ENCODE results near the gene NT5DC4.

Gene NT5DC4

DNA sequence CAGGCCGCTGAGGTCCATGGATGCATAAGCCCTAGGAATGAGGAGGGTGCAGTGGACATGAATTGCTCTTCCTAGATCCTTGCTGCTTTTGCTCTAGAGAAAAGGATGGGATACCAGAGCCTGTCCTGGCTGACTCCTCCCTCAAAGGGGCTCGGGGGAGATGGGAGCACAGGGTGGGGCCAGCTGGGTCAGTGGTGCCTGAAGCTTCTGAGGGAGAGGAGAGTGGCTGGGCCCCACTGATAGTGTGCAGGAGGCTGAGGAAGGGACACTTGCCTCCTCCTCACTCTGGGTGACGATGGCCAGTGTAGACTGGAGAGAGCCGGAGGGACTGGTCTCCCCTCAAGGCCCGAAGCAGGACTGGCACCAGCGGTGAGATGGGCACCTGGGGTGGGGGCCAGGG lies at the start of gene NT5DC4:
Gene NT5DC4, plus strand, starts transcription at position 236 of the 400 bp plus-strand sequence. Its CDS starts 60 bp downstream, at position 296.
- DNase-seq, result no peak

DNA sequence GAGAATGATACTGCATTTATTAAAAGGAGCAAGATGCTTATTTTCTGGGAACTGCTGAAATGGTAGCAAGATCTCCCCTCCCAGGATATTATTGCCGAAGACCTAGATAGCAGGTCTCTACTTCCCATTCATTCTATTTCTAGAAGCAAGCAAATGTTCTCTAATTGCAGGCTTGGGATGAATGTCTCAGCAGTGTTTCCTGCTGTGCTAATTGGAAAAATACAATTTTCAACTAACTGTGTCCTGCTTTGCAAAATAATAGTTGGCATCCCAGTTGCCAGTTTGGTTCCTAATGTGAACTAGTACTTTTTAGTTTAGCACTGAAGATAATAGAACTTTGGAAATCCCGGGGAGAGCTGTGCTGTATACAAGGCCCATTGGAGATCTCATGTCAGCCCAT lies 49.0 kb upstream of the NT5DC4 start:
- DNase-seq, result no peak

DNA sequence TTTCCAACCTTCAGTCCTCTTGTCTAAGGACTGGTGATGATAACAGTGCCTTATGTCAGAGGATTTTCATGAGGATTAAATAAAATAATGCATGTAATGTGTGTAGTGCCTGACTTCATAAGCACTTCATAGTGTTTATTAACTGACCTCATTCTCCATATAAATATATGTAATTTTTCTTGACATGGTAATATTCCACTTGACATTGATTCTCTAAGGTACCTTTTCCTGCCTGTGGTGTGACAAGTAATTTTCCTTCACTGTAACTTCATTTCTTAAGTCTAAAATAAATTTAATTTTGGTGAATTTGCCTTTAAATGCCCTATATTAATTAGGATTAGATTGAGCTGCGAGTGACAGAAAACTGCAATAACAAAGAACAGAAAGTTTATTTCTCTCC lies 47.8 kb upstream of the NT5DC4 start:
- no peak for DNase-seq

DNA sequence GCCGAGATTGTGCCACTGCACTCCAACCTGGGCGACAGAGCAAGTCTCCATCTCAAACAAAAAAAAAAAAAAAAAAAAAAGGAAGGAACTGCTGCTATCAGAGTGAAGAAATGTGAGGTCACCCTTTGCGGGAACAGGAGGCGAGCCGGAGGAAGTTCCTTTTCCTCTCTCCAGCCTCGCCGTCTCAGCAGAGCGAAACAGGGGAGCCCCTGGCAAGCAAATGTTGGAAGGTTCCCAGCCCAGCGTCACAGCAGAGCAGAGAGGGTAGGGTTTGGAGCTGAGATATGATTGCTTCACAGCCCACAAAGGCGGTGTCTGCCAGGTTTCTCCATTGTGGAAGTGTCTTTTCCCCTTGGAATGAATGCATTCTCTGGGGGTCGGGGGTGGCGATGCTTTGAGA lies 46.6 kb upstream of the NT5DC4 start:
- no peak for DNase-seq

DNA sequence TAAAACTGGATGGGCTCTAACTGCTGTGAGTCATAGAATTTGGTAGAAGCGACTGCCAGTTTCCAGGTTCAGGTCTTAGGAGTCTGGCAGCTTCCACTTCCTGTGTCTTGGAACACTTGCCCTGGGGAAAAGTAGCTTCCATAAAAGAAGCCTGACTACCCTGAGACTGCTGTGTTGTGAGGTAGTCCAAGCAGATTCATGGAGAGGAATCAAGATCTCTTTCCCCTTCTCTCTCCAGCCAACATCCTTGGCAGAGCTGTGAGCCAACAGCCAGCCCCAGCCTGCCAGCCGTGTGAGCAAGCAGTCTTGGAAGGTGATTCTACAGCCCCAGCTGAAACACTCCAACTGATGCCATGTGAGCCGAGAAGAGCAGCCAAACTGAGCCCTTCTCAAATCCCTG lies 41.3 kb upstream of the NT5DC4 start:
- peak; percentile 84 for DNase-seq

DNA sequence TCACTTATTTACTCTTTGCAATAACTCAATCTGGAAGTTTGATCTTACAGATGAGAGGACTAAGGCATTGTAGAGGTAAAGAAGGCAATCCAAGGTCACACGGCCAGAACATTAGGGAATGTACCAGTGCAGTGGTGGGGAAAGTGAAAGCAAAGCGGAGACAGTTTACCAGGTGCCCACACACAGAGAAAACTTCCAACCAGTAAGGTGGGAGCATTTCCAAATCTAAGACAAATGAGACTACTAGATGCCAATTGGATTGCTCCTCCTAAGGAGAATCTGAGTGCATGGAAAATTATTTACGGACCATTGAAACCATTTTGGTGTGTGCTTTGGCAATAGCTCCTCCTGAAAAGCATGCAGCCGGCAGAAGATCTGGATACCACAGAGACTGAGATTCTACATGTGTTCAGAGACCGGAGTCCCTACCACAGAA lies 40.1 kb upstream of the NT5DC4 start:
- peak; percentile 79 for DNase-seq

DNA sequence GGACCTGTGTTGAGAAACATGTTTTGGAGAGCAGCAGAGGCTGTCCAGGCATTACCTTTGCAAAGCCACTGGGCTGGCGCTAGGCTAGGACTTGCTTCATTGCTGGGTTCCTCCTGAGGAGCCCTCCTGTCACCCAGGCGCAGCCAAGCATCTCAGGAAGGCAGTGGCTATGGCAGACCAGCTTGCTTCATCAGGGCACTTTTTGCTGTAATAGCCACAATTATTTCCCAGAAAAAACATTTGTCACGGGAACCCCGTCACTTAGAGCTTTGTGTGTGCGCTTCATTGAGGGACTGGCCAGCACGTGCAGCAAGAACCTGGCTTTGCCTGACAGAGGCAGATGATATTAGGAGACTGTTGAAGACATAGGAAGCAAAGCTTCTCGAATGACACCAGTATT lies 38.7 kb upstream of the NT5DC4 start:
- no peak for DNase-seq

DNA sequence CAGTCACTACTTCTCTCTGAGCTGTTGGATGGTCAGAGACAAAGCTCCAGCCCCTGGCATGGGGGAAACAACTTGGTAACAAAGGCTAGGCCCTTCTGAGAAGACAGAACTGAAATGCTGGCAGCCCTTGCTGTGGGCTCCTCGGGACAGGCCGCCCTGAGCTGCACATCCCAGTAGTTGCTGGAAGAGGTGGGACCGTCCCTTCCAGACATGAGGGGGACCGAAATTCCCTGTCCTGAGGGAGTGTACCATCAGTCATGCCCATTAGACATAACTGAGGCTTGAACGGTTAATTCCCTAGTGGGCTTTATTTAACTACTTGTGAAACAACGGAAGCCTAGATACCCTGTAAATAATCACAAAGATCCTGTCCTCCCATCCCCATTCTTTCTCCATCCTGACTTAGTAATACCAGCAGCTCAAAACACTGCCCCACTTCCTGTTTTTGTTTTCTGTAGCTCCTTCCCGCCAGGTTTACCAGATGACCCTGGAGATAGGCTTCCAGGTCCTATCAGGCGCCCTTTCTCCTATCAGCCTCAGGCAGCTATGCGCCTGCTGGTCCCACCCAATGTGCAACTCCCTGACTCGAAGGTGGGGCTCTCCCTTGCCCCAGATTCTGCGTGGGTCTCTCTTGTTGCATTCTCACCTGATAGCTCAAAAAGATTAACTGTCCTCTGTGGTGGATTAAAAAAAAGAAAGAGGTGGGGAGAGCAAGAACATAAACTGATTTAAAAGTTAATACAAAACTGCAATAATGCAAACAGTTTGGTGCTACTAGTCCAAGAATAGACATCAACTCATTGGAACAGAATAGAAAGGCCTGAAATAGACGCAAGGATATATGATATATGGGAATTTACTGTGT lies 37.0 kb upstream of the NT5DC4 start:
- DNase-seq, result no peak

DNA sequence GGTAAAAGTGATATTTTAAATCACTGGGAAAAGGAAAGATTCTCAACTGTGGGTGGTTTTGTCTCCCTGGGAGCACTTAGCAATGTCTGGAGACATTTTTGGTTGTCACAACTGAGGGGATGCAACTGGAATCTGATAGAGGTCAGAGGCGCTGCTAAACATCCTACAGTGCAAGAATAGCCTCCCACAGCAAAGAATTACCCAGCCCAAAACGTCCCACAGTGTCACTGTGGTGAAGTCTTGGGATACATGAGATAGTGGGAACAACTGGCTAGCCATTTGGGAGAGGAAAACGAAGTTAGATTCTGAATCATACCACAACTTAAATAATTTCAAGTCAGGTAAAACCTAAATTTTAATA lies 36.4 kb upstream of the NT5DC4 start:
- no peak for DNase-seq

DNA sequence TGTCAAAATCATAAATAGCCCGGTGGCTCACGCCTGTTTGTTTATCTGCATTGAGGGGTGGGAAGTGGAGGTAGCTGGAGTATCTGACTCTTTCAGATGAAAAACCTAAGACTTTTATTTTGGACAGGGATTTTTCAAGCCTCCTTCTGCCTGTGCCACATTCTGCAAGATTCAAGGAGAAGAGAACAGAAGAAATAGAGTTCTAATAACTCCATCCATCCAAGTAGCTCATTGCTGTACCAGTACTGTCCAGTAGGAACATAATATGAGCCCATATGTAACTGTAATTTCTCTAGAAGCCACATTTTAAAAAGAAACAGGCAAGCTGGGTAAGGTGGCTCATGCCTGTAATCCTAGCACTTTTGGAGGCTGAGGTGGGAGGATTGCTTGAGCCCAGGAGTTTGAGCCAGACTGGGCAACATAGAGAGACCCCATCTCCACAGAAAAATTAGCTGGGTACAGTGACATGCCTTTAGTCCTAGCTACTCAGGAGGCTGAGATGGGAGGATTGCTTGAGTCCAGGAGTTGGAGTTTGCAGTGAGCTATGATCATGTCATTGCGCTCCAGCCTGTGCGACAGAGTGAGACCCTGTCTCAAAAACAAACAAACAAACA lies 35.4 kb upstream of the NT5DC4 start:
- DNase-seq, result no peak

DNA sequence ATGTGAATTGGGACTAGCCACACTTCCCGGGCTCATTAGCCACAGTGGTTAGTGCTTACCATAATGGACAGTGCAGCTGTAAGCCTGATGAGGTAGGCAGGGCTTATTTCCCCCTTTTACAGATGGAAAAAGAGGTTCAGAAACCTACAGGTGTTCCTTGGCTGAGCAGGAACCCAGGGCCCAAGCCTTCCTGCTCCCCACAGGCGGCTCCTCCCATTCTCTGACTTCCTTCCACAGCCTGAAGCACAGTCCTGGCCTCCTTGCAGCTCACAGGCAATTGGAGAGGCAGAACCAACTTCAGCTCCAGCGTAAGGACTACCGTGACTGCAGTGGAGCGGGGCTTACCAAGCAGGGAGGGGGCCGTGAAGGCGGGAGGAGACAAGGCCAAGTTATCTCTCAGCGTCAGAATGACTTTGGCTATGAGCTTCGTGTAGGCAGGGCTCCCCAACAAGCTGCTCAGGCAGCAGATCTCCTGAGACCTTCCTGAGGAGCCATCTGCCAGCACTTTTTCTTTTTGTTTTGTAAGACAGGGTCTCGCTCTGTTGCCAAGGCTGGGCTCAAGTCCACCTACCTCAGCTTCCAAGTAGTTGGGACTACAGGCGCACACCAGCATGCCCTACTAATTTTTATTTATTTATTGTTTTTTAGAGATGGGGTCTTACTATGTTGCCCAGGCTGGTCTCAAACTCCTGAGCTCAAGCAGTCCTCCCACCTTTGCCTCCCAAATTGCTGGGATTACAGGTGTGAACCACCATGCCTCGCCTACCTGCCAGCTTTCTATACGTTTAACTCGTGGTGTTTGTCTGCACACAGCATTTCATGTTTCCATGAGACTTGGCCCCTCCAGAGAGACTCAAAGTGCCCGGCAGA lies 34.2 kb upstream of the NT5DC4 start:
- DNase-seq, result peak; percentile 92

DNA sequence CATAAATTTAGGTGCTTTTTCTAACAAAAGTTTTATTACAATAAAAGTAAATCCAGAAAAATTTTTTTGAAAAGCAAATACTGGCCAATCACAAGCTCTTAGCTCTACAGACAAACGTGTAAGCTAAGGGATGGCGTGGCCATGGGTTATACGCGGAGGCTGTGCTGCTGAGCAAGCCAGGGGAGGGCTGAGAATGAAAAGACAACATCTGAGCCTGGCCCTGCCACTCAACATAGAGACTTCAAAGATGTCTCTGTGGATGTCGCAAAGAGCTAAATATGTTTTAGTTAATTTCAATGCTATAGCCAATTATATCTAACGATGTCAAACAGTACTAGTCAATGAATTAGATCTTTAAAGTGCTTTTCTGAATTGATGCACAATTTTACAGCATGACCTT lies 33.3 kb upstream of the NT5DC4 start:
- DNase-seq, result no peak

DNA sequence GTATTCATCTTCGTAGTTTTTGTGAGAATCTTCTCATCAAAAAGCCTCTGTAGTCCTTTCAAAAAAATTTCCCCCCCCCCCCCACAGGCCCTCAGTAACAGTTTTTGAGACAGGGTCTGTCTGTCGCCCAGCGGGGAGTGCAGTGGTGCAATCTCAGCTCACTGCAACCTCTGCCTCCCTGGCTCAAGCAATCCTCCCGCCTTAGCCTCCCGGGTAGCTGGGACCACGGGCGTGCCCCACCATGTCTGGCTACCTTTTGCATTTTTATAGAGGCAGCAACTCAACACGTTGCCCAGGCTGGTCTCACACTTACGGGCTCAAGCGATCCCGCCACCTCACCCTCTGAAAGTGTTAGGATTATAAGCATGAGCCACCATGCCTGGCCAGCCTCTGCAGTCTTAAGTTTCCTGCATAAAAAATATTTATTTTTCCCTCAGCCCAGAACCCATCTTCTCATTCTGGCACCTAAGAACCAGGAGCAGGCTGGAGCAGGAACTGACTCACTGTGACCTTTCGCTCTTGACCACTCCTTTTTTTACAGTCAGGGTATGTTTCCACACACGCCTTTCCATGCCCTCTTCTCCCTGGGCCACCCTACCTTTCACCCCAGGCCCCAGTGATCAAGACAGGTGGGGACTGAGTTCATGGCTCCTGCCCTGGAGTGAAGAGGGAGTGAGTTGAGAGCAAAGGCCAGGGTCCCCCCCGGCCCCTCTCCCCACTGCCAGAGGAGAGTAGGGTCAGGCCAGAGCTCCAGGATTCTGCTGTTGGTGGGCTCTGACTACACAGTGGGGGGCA lies 32.5 kb upstream of the NT5DC4 start:
- DNase-seq, result no peak

DNA sequence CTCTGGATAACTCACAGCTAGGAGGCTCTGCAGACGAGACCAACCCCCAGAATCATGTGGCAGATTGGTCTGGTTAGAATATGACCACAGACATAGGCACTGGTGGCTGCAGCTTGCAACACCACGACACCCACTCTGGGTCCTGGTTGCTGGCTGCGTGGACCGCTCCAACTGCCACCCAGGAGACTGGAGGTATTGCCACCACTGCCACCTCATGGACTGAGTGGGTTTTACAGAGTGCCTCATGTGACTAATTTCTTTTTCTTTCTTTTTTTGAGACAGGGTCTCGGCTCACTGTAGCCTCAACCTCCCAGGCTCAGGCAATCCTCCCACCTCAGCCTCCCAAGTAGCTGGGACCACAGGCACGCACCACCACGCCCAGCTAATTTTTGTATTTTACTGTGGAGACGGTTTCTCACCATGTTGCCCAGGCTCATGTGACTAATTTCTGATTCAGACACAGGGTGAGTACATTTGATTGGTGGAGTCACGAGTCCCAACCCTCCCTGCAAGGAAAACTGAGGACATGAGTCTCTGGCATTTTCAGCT lies 29.9 kb upstream of the NT5DC4 start:
- DNase-seq, result no peak

DNA sequence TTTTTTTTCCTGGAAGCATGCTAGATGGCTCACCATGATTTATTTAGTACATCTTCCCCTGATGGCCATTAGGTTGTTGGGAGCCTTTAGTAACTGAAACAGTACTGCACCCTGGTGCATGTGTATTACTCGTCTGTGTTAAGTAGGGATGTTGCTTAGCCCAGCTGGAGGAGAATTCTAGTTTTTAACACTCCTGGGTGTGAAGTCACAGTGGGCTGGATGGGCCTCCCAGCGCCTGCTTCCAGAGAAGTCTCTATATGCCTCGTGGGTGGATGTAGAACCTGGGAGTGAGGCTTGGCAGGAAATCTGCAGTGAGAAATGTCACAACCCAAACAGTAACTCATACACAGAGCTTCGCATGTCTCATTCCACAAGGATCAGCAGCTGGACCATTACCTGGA lies 28.9 kb upstream of the NT5DC4 start:
- no peak for DNase-seq

DNA sequence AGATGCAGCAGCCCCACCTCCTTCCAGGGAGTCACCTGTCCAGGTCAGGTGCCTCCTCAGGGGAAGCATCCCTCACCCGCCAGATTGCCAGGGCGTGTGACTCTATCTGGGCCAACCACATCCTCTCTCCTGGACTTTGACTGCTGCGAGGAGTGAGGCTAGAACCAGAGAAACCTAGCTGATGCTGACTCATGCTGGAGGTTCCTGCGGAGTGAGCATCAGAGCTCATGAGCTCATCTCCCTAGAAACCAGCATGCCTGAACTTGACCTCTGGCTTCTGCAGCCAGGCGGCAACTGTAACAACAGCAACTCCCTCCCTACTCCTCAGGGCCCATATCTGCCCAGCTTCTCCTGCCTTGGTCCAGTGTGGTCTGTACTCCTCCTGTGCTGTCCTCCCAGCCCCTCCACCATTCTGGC lies 28.3 kb upstream of the NT5DC4 start:
- DNase-seq, result peak; percentile 58

DNA sequence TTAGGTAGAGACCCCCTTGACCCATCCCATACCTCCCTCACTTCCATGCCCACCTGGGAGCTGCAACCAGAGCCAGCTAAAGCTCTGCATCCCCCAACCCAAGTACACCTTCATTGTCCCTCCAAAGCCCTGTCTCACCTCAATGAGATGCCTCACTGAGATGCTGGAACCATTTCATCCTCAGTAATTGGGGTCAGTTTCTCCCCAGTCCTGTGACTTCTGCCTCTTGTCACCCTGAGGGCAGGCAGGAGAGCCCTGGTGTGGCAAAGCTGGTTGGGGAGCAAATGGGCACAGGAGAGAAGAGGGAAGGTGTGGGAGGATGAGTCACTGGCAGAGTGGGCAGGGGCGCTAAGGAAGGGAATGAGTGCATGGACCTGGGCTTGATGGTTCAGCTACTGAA lies 27.9 kb upstream of the NT5DC4 start:
- DNase-seq, result no peak

DNA sequence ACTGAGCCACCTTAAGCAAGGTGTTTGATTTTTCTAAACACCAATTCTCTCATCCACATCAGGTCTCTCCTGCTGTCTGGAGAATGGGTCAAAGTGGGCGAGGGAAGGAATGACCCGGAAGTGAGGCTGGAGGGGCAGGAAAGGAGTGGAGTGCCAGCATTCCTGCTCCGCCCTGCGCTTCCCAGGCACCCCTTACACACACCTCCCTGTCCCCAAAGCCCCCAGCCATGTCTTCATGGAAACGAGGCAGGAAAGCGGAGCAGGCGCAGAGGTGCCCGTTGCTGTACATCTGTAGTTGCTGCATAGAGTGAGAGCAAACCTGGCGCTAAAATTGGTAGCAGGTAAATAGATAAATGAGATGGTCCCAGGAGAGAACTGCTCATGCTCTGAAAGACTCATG lies 27.2 kb upstream of the NT5DC4 start:
- DNase-seq, result no peak

DNA sequence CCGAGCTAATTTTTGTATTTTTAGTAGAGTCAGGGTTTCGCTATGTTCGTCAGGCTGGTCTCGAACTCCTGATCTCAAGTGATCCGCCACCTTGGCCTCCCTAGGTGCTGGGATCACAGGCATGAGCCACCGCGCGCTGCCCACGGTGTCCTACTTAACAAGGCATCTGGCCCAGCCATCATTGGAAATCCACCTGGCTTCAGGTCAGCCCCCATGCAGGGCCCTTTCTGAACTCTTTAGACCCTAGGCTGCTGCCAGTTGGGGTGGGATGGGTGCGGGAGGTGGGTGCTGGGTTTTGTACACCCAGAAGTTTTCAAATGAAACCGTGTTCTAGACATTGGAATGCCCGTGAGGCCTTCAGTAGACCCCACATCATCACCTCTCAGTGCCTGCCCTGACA lies 26.6 kb upstream of the NT5DC4 start:
- no peak for DNase-seq

DNA sequence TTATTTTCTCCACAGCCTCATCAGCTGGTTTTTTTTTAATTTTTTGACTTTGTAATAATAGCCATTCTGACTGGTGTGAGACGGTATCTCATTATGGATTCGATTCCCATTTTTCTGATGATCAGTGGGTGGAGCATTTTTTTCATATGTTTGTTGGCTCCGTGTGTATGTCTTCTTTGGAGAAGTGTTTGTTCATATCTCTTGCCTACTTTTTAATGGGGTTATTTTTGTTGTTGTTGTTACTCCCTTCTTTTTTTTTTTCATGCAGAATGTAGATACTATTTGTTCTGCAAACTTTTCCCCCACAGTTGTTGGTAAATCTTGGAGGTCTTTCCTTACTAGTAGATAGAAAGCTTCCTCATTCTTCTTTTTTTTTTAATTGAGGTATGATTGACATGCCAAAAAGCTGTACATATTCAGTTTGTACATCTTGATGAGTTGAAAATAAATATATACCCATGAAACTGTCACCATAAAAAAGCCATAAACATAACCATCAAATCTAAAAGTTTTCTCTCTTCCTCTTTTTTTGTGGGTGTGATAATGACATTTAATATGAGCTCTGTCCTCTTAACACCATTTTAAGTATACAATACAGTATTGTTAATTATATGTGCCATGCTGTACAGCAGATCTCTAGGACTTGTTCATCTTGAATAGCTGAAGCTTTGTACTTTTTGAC lies 21.8 kb upstream of the NT5DC4 start:
- DNase-seq, result no peak

DNA sequence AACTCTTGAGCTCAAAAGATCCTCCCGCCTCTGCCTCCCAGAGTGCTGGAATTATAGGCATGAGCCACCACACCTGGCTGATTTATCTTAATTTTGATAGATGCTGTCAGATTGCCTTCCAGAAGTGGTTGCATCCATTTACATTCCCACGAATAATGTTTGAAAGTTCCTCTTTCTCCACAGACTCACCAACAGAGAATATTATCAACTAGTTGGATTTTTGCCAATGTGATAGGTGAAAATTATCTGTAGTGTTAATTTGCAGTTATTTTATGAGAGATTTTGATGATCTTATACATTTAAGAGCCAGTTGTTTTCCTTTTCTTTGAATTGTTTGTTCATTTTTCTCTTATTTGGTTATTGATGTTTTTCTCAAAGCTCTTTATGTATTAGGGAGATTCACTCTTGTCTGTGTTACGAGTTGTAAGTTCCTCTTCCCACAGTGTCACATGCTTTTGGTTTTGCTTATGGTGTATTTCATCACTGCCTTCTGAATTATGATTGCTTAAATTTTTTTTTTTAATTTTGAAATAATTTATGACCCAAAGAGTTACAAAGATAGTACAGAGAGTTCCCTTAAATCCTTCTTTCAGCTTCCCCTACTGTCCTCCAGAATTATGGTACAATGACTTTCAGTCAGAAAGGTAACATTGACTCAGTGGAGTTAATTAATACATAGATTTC lies 20.7 kb upstream of the NT5DC4 start:
- no peak for DNase-seq

Measured in NCI-H446 treated with DMSO at 0.1 percent for 48 hours (cell line).